ENCODE results near the gene SERPINA1. TPM values are rescaled to one million over a fixed set of nuclear protein-coding genes. Genes with fewer than 3 reads are reported as not detected.

SERPINA1 gene
- polyA plus RNA-seq, 1 experiment, result 1.7 TPM

GRCh38 chr14:94380225-94381148 lies 7.9 kb downstream of the SERPINA1 start:
- no peak for TF ChIP-seq CTCF (IDR thresholded peaks at IDR 0.05; ENCODE audit: low read depth, low read length)
- ChIA-PET CTCF (no interaction called here), POLR2A (no interaction called here)

GRCh38 chr14:94379291-94380224 lies 8.8 kb downstream of the SERPINA1 start:
- H3K27me3 ChIP-seq (ENCODE audit: control insufficient read depth, insufficient read depth, low read length), result peaks cover 3% of the 10 kb centered on the region
- no peak for DNase-seq (ENCODE audit: low read depth, low spot score)
- H3K9me3 ChIP-seq (ENCODE audit: control insufficient read depth, insufficient read depth, low read length), result no peaks in the 10 kb centered on the region
- no peak for TF ChIP-seq CTCF (IDR thresholded peaks at IDR 0.05; ENCODE audit: low read depth, low read length)
- ChIA-PET POLR2A (no interaction called here), CTCF (no interaction called here)
- no peak overlapping the region for H3K4me3 ChIP-seq (ENCODE audit: low read depth, low read length)
- no peak overlapping the region for H3K27ac ChIP-seq (ENCODE audit: low read depth, low read length)

More at GRCh38 chr14:94380225-94381148, 7.9 kb downstream of the SERPINA1 start:
- no peaks in the 10 kb centered on the region for H3K9me3 ChIP-seq (ENCODE audit: control insufficient read depth, insufficient read depth, low read length)
- no peak overlapping the region for H3K27ac ChIP-seq (ENCODE audit: low read depth, low read length)
- peaks cover 3% of the 10 kb centered on the region for H3K27me3 ChIP-seq (ENCODE audit: control insufficient read depth, insufficient read depth, low read length)
- H3K4me3 ChIP-seq (ENCODE audit: low read depth, low read length), result no peak overlapping the region
- no peak for DNase-seq (ENCODE audit: low read depth, low spot score)

- CTCF ChIA-PET, result no interaction called here
- no peak for DNase-seq (ENCODE audit: low read depth, low spot score)
- H3K9me3 ChIP-seq (ENCODE audit: control insufficient read depth, insufficient read depth, low read length), result no peaks in the 10 kb centered on the region
- peaks cover 3% of the 10 kb centered on the region for H3K27me3 ChIP-seq (ENCODE audit: control insufficient read depth, insufficient read depth, low read length)
- no peak overlapping the region for H3K4me3 ChIP-seq (ENCODE audit: low read depth, low read length)
- TF ChIP-seq CTCF (IDR thresholded peaks at IDR 0.05; ENCODE audit: low read depth, low read length), result no peak
- POLR2A ChIA-PET, result no interaction called here
- no peak overlapping the region for H3K27ac ChIP-seq (ENCODE audit: low read depth, low read length)
Observed at GRCh38 chr14:94378527-94379290, 9.7 kb downstream of the SERPINA1 start.

DNA sequence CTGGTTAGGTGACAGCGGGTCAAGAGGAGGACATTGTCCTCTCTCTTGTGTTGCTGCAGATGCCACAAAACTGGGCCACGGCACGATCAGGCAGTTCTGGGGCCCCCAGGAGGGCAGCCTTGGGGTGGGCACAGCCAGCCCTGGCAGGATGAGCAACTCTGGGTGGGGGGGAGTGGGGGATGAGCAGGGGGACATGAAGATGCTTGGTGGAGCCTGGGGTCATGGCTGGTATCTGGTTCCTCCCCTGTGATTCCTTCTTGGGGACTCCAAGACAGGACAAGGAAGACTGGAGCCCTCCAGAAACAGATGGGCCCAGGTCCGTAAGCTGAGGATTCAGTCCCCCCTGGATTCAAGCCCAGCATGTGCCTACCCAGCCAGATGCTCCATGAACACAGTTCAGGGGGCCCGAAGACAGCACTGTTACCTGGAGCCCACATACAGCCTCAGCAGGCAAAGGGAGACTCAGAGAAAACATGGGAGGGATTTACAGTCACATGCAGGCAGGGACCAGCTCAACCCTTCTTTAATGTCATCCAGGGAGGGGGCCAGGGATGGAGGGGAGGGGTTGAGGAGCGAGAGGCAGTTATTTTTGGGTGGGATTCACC lies 10.4 kb downstream of the SERPINA1 start:
- no peak overlapping the region for H3K4me3 ChIP-seq (ENCODE audit: low read depth, low read length)
- TF ChIP-seq CTCF (IDR thresholded peaks at IDR 0.05; ENCODE audit: low read depth, low read length), result no peak
- peaks cover 3% of the 10 kb centered on the region for H3K27me3 ChIP-seq (ENCODE audit: control insufficient read depth, insufficient read depth, low read length)
- no peak overlapping the region for H3K27ac ChIP-seq (ENCODE audit: low read depth, low read length)
- POLR2A ChIA-PET, result no interaction called here
- CTCF ChIA-PET, result no interaction called here
- no peak for DNase-seq (ENCODE audit: low read depth, low spot score)
- no peaks in the 10 kb centered on the region for H3K9me3 ChIP-seq (ENCODE audit: control insufficient read depth, insufficient read depth, low read length)
